Right ventricle myocardium inferior (tissue), 1 donor: ENCODE measurements around the gene ASPN. TPM values are rescaled to one million over a fixed set of nuclear protein-coding genes. Genes with fewer than 3 reads are reported as not detected.

ENCODE experiments used
- ATAC-seq: fragments of 200-7000 bp; cut with Tn5 transposase; one replicate; pipeline ENCODE4 v1.9.1; 2020; ENCODE audit warnings: mild to moderate bottlenecking, moderate library complexity
- DNase-seq: peaks from one replicate; pipeline ENCODE4 v3.0.0; 2021; ENCODE audit errors: missing footprints
- intact Hi-C: fragments of 100-400 bp; cut with DNase I; formaldehyde crosslinking; loops from one replicate; pipeline ENCODE4 v1.11.0; 2022
- total RNA-seq: library from RNA; stranded (reverse); fragmentation: NEBNext Ultra II Directional; extraction: Animal tissue kit (Norgen Biotek cat#: 25700); gene quantifications from one replicate; pipeline ENCODE4 v1.2.1, GENCODE V29; 2021
- donor health status: DM: no; HTN: yes; CAD: no; lungs with severe emphysema.

The ASPN gene
- total RNA-seq, 1 donor from 2014 or later, result 5.7 TPM

DNA sequence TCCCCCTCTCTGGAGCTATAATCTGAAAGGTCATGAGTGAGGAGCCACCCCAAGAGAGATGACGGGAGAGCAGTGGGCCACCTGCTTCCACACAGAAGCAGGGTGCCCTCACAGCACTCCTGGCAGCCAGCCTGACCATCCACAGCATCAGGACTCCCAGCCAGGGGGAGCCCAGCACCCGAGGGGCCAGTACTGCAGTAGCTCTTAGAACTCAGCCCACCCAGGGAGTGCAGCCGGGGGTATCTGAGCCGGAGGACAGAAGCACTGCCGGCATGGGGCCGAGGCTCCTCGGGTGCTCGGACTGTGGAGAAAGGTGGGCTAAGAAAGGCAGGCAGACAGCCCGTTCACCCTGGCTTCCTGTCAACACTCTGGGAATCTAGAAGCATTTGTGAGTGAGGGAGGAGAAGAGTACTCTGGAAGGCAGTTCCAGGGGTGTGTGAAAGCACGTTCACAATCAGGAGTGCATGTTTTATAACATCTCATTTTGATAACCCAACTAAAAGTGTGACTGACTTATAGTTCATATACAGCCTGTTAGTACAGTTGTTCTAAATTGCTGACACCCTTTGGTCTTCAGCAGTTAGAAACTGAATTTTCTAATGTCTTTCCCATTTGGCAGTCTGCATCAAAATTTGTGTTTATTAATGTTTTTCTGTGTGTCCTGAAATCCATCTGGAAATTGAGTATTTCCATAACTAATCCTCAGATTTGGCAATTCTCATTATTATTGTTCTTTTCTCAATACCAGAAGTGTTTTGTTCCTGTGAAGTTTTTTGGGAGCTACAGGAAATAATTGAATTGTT is 25.9 kb upstream of the ASPN start:
- no peak for ATAC-seq
- intact Hi-C loops, result loop anchor here (10.0 kb wide), 1 partner anchor 107 kb away; no protein-coding TSS in a partner anchor

GRCh38 chr9:92507496-92507895 is 25.2 kb upstream of the ASPN start:
- no peak for DNase-seq
- ATAC-seq, result no peak
- intact Hi-C loops, result loop anchor here (10.0 kb wide), 1 partner anchor 107 kb away; no protein-coding TSS in a partner anchor

More for the DNA sequence above, 25.9 kb upstream of the ASPN start:
- no peak for DNase-seq

- intact Hi-C loops, result loop anchor here (10.0 kb wide), 1 partner anchor 108 kb away; no protein-coding TSS in a partner anchor
- ATAC-seq, result no peak
These were observed 24.7 kb upstream of the ASPN start for GRCh38 chr9:92507005-92507404.

DNA sequence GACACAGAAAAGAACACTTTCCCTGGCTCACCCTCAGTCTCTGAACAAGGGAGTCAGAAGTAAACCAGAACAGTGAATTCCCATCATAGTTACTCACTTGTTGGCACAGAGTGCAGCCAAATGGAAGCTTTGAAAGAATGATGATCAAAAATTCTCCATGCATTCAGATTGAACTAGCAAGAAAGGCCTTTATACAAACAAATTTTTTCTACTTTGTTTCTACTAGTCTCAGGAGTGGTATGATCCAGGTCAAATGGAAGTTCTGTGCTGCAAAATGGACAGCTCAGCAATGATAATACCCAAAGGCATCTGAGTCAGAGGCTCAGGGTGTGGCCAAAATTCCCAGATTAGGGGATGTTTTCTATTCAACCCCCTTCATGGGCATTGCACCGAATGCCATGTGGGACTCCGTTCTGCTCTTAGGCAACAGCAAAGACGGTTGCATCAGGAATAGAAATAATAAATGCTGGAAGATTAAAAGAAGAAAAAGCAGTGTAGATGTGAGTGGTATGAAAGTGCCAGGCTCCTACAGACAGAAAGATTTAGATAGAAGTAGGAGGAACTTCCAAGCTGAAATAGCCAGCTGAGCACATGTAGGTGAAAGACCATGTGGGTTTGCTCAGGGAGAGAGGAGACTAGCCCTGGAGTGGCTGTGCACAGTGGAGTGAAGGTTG is 24.0 kb upstream of the ASPN start:
- ATAC-seq, result peak; percentile 73
- intact Hi-C loops, result loop anchor here (10.0 kb wide), 1 partner anchor 108 kb away; no protein-coding TSS in a partner anchor
- DNase-seq, result no peak

More at GRCh38 chr9:92507005-92507404, 24.7 kb upstream of the ASPN start:
- DNase-seq, result no peak

- intact Hi-C loops, result loop anchor here (10.0 kb wide), 1 partner anchor 110 kb away; no protein-coding TSS in a partner anchor
- ATAC-seq, result no peak
These were observed 22.6 kb upstream of the ASPN start for GRCh38 chr9:92504881-92505280.

DNA sequence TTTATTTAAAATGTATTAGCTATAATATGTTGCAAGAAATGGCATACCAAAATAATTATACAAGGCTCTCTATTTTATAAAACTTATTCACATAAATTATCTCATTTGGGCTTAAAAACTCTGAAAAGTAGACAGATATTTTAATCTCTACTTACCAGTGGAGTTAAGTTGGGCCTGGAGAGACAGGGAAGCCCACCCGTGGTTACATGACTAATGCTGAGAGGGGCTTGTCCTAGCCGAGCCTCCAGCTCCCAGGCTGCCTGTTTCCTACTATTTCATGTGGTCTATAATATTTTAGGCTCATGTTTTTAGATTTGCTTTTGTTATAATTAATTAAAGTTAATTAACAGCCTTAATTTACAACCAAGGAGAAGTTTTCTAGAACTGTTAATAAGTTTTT is 20.9 kb upstream of the ASPN start:
- ATAC-seq, result no peak
- intact Hi-C loops, result loop anchor here (10.0 kb wide), 1 partner anchor 112 kb away; no protein-coding TSS in a partner anchor
- no peak for DNase-seq

More at GRCh38 chr9:92504881-92505280, 22.6 kb upstream of the ASPN start:
- DNase-seq, result no peak

- intact Hi-C loops, result loop anchor here (10.0 kb wide), 1 partner anchor 113 kb away; no protein-coding TSS in a partner anchor
- ATAC-seq (peak; percentile 85), DNase-seq (no peak)
These were observed 19.5 kb upstream of the ASPN start for GRCh38 chr9:92501671-92502393.

DNA sequence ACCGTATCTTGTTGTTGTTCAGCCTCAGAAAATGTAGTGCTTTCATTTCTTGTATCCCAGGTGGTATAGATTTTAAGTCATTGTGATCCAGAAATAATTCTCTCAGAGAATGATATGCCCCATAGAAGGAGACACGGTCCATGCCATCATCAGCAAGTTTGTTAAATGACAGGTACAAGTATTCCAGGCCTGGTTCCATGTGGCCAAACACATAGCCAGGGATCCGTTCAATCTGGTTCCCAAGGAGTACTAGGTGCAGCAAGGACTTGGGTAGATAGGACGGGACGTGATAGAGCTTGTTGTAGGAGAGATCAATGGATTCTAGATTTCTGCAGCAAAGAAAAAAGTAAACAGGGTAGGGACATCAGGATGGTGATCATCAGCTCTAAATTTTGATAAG is 18.4 kb upstream of the ASPN start:
- no peak for ATAC-seq
- intact Hi-C loops, result loop anchor here (10.0 kb wide), 1 partner anchor 114 kb away; no protein-coding TSS in a partner anchor

DNA sequence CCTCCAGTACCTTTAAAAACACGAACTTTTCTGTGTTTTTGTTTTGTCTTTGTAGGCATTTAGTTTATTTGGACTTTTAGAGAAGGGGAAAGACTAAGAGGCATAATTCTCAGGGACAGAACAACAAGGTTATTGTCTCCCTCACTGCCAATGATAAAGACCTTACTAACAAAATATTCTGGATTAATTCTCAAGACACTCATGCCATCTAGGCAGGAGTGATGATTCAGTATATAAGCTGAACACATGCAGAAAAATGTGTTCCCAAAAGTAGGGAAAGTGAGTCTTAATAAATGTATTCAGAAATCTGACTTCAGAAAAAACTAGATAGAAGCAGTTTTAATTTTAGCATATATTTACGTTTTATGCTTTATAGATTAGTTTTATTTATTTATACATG is 17.4 kb upstream of the ASPN start:
- no peak for ATAC-seq
- intact Hi-C loops, result loop anchor here (10.0 kb wide), 1 partner anchor 115 kb away; no protein-coding TSS in a partner anchor
- no peak for DNase-seq

More for the DNA sequence above, 18.4 kb upstream of the ASPN start:
- DNase-seq, result no peak

- intact Hi-C loops, result no loop called here
- ATAC-seq (no peak), DNase-seq (no peak)
These were observed 14.3 kb upstream of the ASPN start for GRCh38 chr9:92496396-92497176.

DNA sequence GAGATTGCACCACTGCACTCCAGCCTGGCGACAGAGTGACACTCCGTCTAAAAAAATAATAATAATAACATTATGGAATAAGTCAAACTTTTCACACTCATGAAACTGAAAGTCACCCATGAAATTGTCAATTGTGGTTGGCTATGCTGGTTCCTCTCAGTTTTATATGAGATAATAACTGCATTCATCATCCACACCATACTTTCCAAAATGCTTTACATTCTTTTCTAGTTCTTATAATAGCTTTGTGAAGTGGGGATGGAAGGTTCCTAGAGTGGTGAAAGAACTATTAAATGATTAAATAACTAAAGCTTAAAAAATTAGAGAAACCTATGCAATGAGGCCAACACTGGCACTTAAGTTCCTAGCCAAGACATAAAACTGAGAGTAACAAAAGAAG is 12.6 kb upstream of the ASPN start:
- ATAC-seq (no peak), DNase-seq (no peak)
- intact Hi-C loops, result no loop called here

- ATAC-seq (no peak), DNase-seq (no peak)
- intact Hi-C loops, result no loop called here
These were observed 11.6 kb upstream of the ASPN start for GRCh38 chr9:92493749-92494387.

DNA sequence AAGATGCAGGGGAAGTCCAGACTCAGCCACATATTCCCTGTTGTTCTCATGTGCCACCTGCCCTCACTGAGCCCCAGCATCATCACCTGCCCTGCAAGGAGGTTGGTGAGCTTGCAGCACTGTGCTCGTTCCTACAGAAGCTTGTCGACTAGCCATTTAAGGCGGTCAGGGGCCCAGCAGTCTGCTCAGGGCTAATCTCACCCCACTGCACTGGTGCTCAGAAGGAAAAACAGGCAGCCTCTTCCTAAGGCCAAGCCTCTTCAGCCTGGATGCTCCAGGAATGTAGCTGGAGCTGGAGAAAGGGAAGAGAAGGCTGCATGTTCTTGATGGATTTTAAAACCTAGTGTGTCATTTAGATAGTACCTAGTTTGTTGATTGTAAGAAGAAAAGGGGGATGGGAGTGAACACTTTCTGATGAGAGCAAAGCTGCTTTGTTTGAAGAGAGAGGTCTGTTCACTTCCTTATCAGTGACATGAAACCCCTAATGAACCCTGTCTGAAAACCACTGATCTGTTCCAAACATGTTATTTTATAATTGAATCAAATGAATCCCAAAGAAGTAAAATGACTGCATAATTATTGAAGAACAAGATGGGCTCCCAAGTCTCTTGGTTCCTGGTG is 10.6 kb upstream of the ASPN start:
- ATAC-seq (no peak), DNase-seq (no peak)
- intact Hi-C loops, result no loop called here

- ATAC-seq (no peak), DNase-seq (no peak)
- intact Hi-C loops, result no loop called here
These were observed 6.6 kb upstream of the ASPN start for GRCh38 chr9:92488681-92489550.

GRCh38 chr9:92486371-92486770 is 4.1 kb upstream of the ASPN start:
- intact Hi-C loops, result no loop called here
- no peak for ATAC-seq

DNA sequence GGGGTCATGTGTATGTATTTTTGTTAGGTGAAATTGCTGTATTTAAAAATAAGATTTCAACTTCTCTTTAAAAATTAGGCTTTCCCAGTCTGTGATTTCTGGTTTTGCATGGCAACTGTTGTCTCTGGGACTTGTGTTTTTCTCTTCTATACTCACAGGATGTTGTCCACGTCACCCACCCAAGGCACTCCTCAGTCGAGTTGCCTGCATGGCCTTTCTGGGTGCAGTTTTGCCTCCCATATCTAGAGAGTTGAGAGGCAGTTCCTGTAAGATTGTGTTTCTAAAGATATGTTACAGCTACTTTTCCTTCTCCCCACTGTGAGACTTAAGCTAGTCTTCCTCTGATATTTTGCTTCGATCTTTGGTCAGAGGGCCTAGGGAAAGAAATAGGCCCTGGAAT is 2.3 kb upstream of the ASPN start:
- intact Hi-C loops, result loop anchor here (5.0 kb wide), 1 partner anchor 123 kb away; no protein-coding TSS in a partner anchor
- no peak for ATAC-seq
- DNase-seq, result no peak

More at GRCh38 chr9:92486371-92486770, 4.1 kb upstream of the ASPN start:
- no peak for DNase-seq
